Measurements from ENCODE around the gene SMARCAL1.

- TF ChIP-seq, protein P1, sequence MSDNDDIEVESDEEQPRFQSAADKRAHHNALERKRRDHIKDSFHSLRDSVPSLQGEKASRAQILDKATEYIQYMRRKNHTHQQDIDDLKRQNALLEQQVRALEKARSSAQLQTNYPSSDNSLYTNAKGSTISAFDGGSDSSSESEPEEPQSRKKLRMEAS (IDR thresholded peaks at IDR 0.05), result no peak
- TF ChIP-seq, protein P2, sequence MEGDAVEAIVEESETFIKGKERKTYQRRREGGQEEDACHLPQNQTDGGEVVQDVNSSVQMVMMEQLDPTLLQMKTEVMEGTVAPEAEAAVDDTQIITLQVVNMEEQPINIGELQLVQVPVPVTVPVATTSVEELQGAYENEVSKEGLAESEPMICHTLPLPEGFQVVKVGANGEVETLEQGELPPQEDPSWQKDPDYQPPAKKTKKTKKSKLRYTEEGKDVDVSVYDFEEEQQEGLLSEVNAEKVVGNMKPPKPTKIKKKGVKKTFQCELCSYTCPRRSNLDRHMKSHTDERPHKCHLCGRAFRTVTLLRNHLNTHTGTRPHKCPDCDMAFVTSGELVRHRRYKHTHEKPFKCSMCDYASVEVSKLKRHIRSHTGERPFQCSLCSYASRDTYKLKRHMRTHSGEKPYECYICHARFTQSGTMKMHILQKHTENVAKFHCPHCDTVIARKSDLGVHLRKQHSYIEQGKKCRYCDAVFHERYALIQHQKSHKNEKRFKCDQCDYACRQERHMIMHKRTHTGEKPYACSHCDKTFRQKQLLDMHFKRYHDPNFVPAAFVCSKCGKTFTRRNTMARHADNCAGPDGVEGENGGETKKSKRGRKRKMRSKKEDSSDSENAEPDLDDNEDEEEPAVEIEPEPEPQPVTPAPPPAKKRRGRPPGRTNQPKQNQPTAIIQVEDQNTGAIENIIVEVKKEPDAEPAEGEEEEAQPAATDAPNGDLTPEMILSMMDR (IDR thresholded peaks at IDR 0.05; ENCODE audit: low read depth, low read length, missing input control), result no peak
- TF ChIP-seq TAF1 (conservative IDR thresholded peaks at IDR 0.05) (no peak), HNF4G (IDR thresholded peaks at IDR 0.05) (no peak), GABPA (IDR thresholded peaks at IDR 0.05 in 1 of 2, conservative IDR thresholded peaks at IDR 0.05 in 1 of 2) (no peak)
These were observed 36.5 kb downstream of the SMARCAL1 start for GRCh38 chr2:216448829-216449228.

Data from liver (tissue), 3 donors.